HepG2 (cell line): Measurements from ENCODE around the gene TAS2R1. TPM values are rescaled to one million over a fixed set of nuclear protein-coding genes. Genes with fewer than 3 reads are reported as not detected.

Experiments
- ATAC-seq: fragments of 200-7000 bp; cut with Tn5 transposase; 3 replicates; pipeline ENCODE4 v1.9.1; 2020; ENCODE audit warnings: mild to moderate bottlenecking, moderate library complexity
- BruUV-seq: library from RNA; stranded (reverse); fragments of 400-500 nt; replicated peaks from 2 replicates; lab custom pipeline; 2021; lab: Mats Ljungman, UMichigan
- CTCF ChIA-PET: fragments of 300-600 bp; formaldehyde crosslinking; extraction: SDS; loops from one replicate; lab custom pipeline; 2021; ENCODE audit warnings: low total read pairs, inconsistent platforms, low intra/inter-chr PET ratio; lab: Yijun Ruan, JAX
- POLR2A ChIA-PET: fragments of 350-600 bp; sonication (Branson Sonifier 250); formaldehyde crosslinking; loops from one replicate; lab custom pipeline; 2020; ENCODE audit warnings: antibody characterized with exemption, inconsistent platforms; lab: Yijun Ruan, JAX
- DNase-seq: peaks from one replicate; pipeline ENCODE4 v3.0.0-alpha.2; 2015; ENCODE audit warnings: low spot score
- FAIRE-seq: peaks from 3 replicates; lab custom pipeline; 2011; peaks lifted over from hg19 to GRCh38; lab: Jason Lieb, UNC
- H2AFZ ChIP-seq: one replicate; pipeline ENCODE4 v1.6.1; 2011; ENCODE audit warnings: low read length, inconsistent platforms
- H3K27ac ChIP-seq: fragments of 300-600 bp; 3 replicates; pipeline ENCODE4 v1.8.0; 2011; ENCODE audit warnings: mixed run types, mild to moderate bottlenecking, mixed read lengths, low read length, inconsistent platforms; ENCODE audit not compliant: insufficient read depth; ENCODE audit errors: extremely low read length
- H3K27me3 ChIP-seq, 2 experiments: fragments of 200-600 bp in 1 of 2; 2 replicates in 1 of 2; 3 replicates in 1 of 2; pipeline versions ENCODE4 v1.6.0 to v1.8.0; 2011; ENCODE audit warnings: low read length in 2 of 2, mild to moderate bottlenecking in 2 of 2, moderate library complexity in 2 of 2, inconsistent platforms in 1 of 2; ENCODE audit not compliant: insufficient read depth in 2 of 2, control insufficient read depth in 1 of 2
- H3K36me3 ChIP-seq, 2 experiments: fragments of 200-600 bp in 1 of 2; replicated peaks in 1 of 2; 2 replicates in 1 of 2; 3 replicates in 1 of 2; pipeline versions ENCODE4 v1.5.1 to v1.8.0; 2011; ENCODE audit warnings: low read length in 2 of 2, inconsistent platforms in 1 of 2; ENCODE audit not compliant: insufficient read depth in 2 of 2, control insufficient read depth in 1 of 2
- H3K4me1 ChIP-seq: 2 replicates; pipeline ENCODE4 v1.5.1; 2012; ENCODE audit warnings: low read length, inconsistent platforms; ENCODE audit not compliant: insufficient read depth
- H3K4me2 ChIP-seq: 2 replicates; pipeline ENCODE4 v1.6.0; 2011; ENCODE audit warnings: low read depth, low read length, inconsistent platforms
- H3K4me3 ChIP-seq, 3 experiments: fragments of 200-600 bp in 1 of 3; sonication (generic), shearing (Covaris generic) in 1 of 3; replicated peaks in 1 of 3; 2 replicates each; pipeline ENCODE4 v1.5.1; 2011 to 2016; ENCODE audit warnings: low read length in 3 of 3, inconsistent platforms in 2 of 3, low read depth in 2 of 3, mild to moderate bottlenecking in 2 of 3, control low read depth in 1 of 3, mixed read lengths in 1 of 3; ENCODE audit not compliant: insufficient read depth in 1 of 3
- H3K79me2 ChIP-seq: one replicate; pipeline ENCODE4 v1.6.1; 2011; ENCODE audit warnings: low read length, inconsistent platforms; ENCODE audit not compliant: insufficient read depth
- H3K9ac ChIP-seq: 2 replicates; pipeline ENCODE4 v1.6.0; 2011; ENCODE audit warnings: mild to moderate bottlenecking, low read depth, low read length, inconsistent platforms; ENCODE audit not compliant: insufficient read depth
- H3K9me3 ChIP-seq: 2 replicates; pipeline ENCODE4 v1.5.1; 2012; ENCODE audit warnings: mild to moderate bottlenecking, low read length
- H4K20me1 ChIP-seq: 2 replicates; pipeline ENCODE4 v1.6.0; 2011; ENCODE audit warnings: inconsistent platforms, mild to moderate bottlenecking, low read length, moderate library complexity; ENCODE audit not compliant: insufficient read depth
- HOMEZ ChIP-seq: IDR thresholded peaks from 2 replicates; pipeline ENCODE4 v1.6.1; 2016; ENCODE audit warnings: low read depth
- KAT7 ChIP-seq: IDR thresholded peaks from 2 replicates; pipeline ENCODE4 v1.6.1; 2018; ENCODE audit warnings: borderline replicate concordance, missing compliant biosample characterization
- MEF2D ChIP-seq: sonication (generic); formaldehyde crosslinking; IDR thresholded peaks from 2 replicates; pipeline ENCODE4 v1.5.1; 2020; ENCODE audit warnings: mild to moderate bottlenecking, missing genetic modification reagents
- NAIF1 ChIP-seq: sonication (generic); formaldehyde crosslinking; IDR thresholded peaks from 2 replicates; pipeline ENCODE4 v1.5.0; 2020; ENCODE audit warnings: mild to moderate bottlenecking, missing genetic modification reagents, borderline replicate concordance
- ZNF3 ChIP-seq: IDR thresholded peaks from 2 replicates; pipeline ENCODE4 v1.7.0; 2017; ENCODE audit warnings: inconsistent platforms
- ZNF710 ChIP-seq: sonication (generic); formaldehyde crosslinking; IDR thresholded peaks from 2 replicates; pipeline ENCODE4 v1.5.0; 2020; ENCODE audit warnings: mild to moderate bottlenecking, missing genetic modification reagents, borderline replicate concordance
- ZNF773 ChIP-seq: sonication (generic); formaldehyde crosslinking; IDR thresholded peaks from 2 replicates; pipeline ENCODE4 v1.4.0; 2020; ENCODE audit warnings: missing genetic modification reagents, borderline replicate concordance
- WGBS: methylation state at CpG from one replicate; pipeline ENCODE4 v1.1.6; 2017; ENCODE audit warnings: low lambda C conversion rate; 5-methylcytosine and 5-hydroxymethylcytosine counted together
- in situ Hi-C: cut with HindIII; loops from 2 replicates; pipeline ENCODE4 v1.10.0; 2017; ENCODE audit warnings: low pct_unique_long_range_greater_than_20kb; ENCODE audit not compliant: extremely low pct_ligation_motif_present
- intact Hi-C: fragments of 100-400 bp; cut with micrococcal nuclease; formaldehyde crosslinking; loops from one replicate; pipeline ENCODE4 v1.10.0; 2022; ENCODE audit not compliant: unreplicated experiment
- polyA plus RNA-seq, 8 experiments: library from polyadenylated mRNA; depleted of rRNA in 3 of 8; stranded (reverse) in 7 of 8; unstranded in 1 of 8; fragments of >200 nt; fragmentation: Illumina TruSeq in 4 of 8; extraction: Trizol in 4 of 8; gene quantifications; 2 replicates each; pipeline versions ENCODE4 v1.2.1 to v1.2.3, GENCODE V29; 2011 to 2016; ENCODE audit warnings: low read depth in 4 of 8, missing spikeins in 1 of 8, mixed read lengths in 1 of 8; ENCODE audit not compliant: insufficient read depth in 1 of 8
- total RNA-seq, 5 experiments: library from RNA; depleted of rRNA; stranded (reverse); fragments of >200 nt; fragmentation: Illumina TruSeq; extraction: Trizol; gene quantifications; 2 replicates each; pipeline ENCODE4 v1.2.3, GENCODE V29; 2016; ENCODE audit warnings: low read depth in 1 of 5

TAS2R1 gene
- total and polyA plus RNA-seq, 2 of the 13 experiments (the other 11 are each of a cell fraction or from before 2014, with no cell fraction given) = not detected

- TF ChIP-seq NAIF1 (CRISPR knock-in tag) (no peak), KAT7 (no peak), ZNF773 (CRISPR knock-in tag) (no peak), ZNF710 (CRISPR knock-in tag) (no peak)
Observed at GRCh38 chr5:9626955-9627354, 3.2 kb downstream of the TAS2R1 start (continued).

GRCh38 chr5:9625731-9626130 is 4.4 kb downstream of the TAS2R1 start:
- CTCF ChIA-PET = no interaction called here

More at GRCh38 chr5:9625731-9626130, 4.4 kb downstream of the TAS2R1 start:
- no peaks in the 10 kb centered on the region for H3K4me1 ChIP-seq
- H3K36me3 ChIP-seq = no peaks in the 10 kb centered on the region
- H3K9ac ChIP-seq = no peak overlapping the region
- no peak overlapping the region for H3K27ac ChIP-seq
- intact Hi-C loops = no loop called here
- no peaks in the 10 kb centered on the region for H3K9me3 ChIP-seq
- ATAC-seq (no peak), FAIRE-seq (no peak), DNase-seq (no peak)
- H3K27me3 ChIP-seq = no peaks in the 10 kb centered on the region; a peak in 1 of 5 replicates
- 0% methylated on average over 2 of the region's 2 CpGs for WGBS
- in situ Hi-C loops = no loop called here
- TF ChIP-seq HOMEZ (no peak), MEF2D (no peak), ZNF3 (CRISPR knock-in tag) (no peak)
- no peak overlapping the region for H2AFZ ChIP-seq
- H3K79me2 ChIP-seq = no peaks in the 10 kb centered on the region
- POLR2A ChIA-PET = no interaction called here
- no peak overlapping the region for H3K4me2 ChIP-seq
- H3K4me3 ChIP-seq = no peak overlapping the region
- H4K20me1 ChIP-seq = no peaks in the 10 kb centered on the region
- no TSS peak for BruUV-seq
